CD8-positive, alpha-beta memory T cell (primary cell): Measurements from ENCODE around the gene USP3. TPM values are rescaled to one million over a fixed set of nuclear protein-coding genes. Genes with fewer than 3 reads are reported as not detected.

Experiments
- CTCF ChIA-PET: fragments of 350-600 bp; sonication (Branson Sonifier 250); formaldehyde crosslinking; loops from one replicate; lab custom pipeline; 2021; ENCODE audit warnings: antibody characterized with exemption; lab: Charles Lee
- POLR2A ChIA-PET: fragments of 350-600 bp; sonication (Branson Sonifier 250); formaldehyde crosslinking; loops from one replicate; lab custom pipeline; 2021; ENCODE audit warnings: antibody characterized with exemption; lab: Charles Lee
- DNase-seq, 5 donors: peaks; one replicate each; pipeline versions ENCODE4 v3.0.0 to v3.0.0-alpha.2; 2020 to 2022; ENCODE audit warnings: mixed read lengths in 1 of 5
- H3K27ac ChIP-seq: one replicate; pipeline ENCODE4 v1.7.0; 2013; ENCODE audit warnings: low read depth, mild to moderate bottlenecking, low read length, moderate library complexity
- H3K27me3 ChIP-seq: 2 replicates; pipeline ENCODE4 v1.7.0; 2013; ENCODE audit warnings: low read length, mild to moderate bottlenecking; ENCODE audit not compliant: insufficient read depth, poor library complexity, severe bottlenecking
- H3K36me3 ChIP-seq: 2 replicates; pipeline ENCODE4 v1.7.0; 2013; ENCODE audit warnings: mild to moderate bottlenecking, low read length, moderate library complexity; ENCODE audit not compliant: insufficient read depth
- H3K4me1 ChIP-seq: 2 replicates; pipeline ENCODE4 v1.7.0; 2013; ENCODE audit warnings: mild to moderate bottlenecking, low read length, moderate library complexity; ENCODE audit not compliant: insufficient read depth
- H3K4me3 ChIP-seq: 2 replicates; pipeline ENCODE4 v1.7.0; 2013; ENCODE audit warnings: mild to moderate bottlenecking, low read length
- H3K9me3 ChIP-seq: 2 replicates; pipeline ENCODE4 v1.7.0; 2013; ENCODE audit warnings: mild to moderate bottlenecking, low read length
- H3K27ac Mint-ChIP-seq, 8 donors: one replicate each; pipeline ENCODE4 v1.8.0; 2020 to 2021; ENCODE audit warnings: mixed read lengths in 8 of 8, mild to moderate bottlenecking in 6 of 8, inconsistent platforms in 3 of 8, moderate library complexity in 3 of 8
- H3K27me3 Mint-ChIP-seq, 2 donors: one replicate each; pipeline ENCODE4 v1.8.0; 2020 to 2021; ENCODE audit warnings: mixed read lengths in 2 of 2, mild to moderate bottlenecking in 1 of 2, moderate library complexity in 1 of 2
- H3K36me3 Mint-ChIP-seq, 3 donors: one replicate each; pipeline ENCODE4 v1.8.0; 2020 to 2021; ENCODE audit warnings: mixed read lengths in 3 of 3, inconsistent platforms in 1 of 3, mild to moderate bottlenecking in 1 of 3
- H3K4me1 Mint-ChIP-seq, 3 donors: one replicate each; pipeline ENCODE4 v1.8.0; 2020 to 2021; ENCODE audit warnings: mixed read lengths in 3 of 3, inconsistent platforms in 1 of 3, mild to moderate bottlenecking in 1 of 3
- H3K4me3 Mint-ChIP-seq, 7 donors: one replicate each; pipeline ENCODE4 v1.8.0; 2020 to 2021; ENCODE audit warnings: mixed read lengths in 7 of 7, mild to moderate bottlenecking in 6 of 7, moderate library complexity in 4 of 7, inconsistent platforms in 2 of 7
- H3K9me3 Mint-ChIP-seq, 5 donors: one replicate each; pipeline ENCODE4 v1.8.0; 2020 to 2022; ENCODE audit warnings: mixed read lengths in 5 of 5, mild to moderate bottlenecking in 3 of 5, moderate library complexity in 2 of 5, inconsistent platforms in 1 of 5
- polyA plus RNA-seq: library from polyadenylated mRNA; unstranded; fragments of 300-500 nt; fragmentation: Illumina TruSeq; gene quantifications from one replicate; pipeline ENCODE4 v1.2.3, GENCODE V29; 2021
- total RNA-seq, 2 experiments: library from RNA; stranded (reverse); gene quantifications; one replicate each; pipeline ENCODE4 v1.2.3, GENCODE V29; 2021

Gene USP3
- total and polyA plus RNA-seq, 3 experiments from 2014 or later = 36.6 to 50.7 (median 38.0) TPM

DNA sequence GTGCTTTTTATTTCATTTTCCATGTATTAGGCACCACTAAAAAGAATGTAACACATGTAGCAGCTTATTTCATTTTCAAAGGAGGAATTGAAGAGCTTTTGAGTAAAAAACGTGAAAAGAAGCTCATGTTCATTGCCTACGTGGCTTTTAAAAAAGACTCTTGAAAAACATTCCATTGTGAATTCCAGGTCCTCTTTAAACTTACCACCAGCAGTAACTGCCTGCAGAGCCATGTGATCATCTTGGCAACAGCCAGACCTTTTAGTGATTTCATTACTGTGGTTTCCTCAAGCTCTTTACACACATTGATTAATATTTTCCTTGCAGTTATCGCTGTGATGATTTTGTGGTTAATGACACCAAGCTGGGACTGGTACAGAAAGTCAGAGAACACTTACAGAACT, 49.0 kb downstream of the USP3 start:
- H3K27ac ChIP-seq = no peak overlapping the region
- no peak for DNase-seq
- H3K36me3 Mint-ChIP-seq = peaks cover 5 to 57% (median 12%) of the 10 kb centered on the region in 3 donors
- H3K27me3 ChIP-seq = no peaks in the 10 kb centered on the region
- peak overlapping the region in 1 of 7 donors; percentile 27 for H3K4me3 Mint-ChIP-seq
- no peaks in the 10 kb centered on the region for H3K27me3 Mint-ChIP-seq
- peaks cover 43 to 75% (median 71%) of the 10 kb centered on the region in 3 donors for H3K4me1 Mint-ChIP-seq
- peak overlapping the region; percentile 12 to 81 (median 72) for H3K27ac Mint-ChIP-seq
- H3K4me3 ChIP-seq = no peak overlapping the region
- H3K9me3 Mint-ChIP-seq = no peaks in the 10 kb centered on the region
- CTCF ChIA-PET = interaction anchor here (1.1 to 2.2 kb wide), 6 partner anchors 14 to 87 kb away, joined by 3 to 9 read pairs (median 4); no protein-coding TSS in a partner anchor
- H3K4me1 ChIP-seq = peaks cover 11% of the 10 kb centered on the region
- POLR2A ChIA-PET = interaction anchor here (1.2 kb wide), 1 partner anchor 48 kb away, joined by 6 read pairs; the partner anchor contains the start of gene USP3
- H3K36me3 ChIP-seq = peaks cover 13% of the 10 kb centered on the region
- H3K9me3 ChIP-seq = no peaks in the 10 kb centered on the region

DNA sequence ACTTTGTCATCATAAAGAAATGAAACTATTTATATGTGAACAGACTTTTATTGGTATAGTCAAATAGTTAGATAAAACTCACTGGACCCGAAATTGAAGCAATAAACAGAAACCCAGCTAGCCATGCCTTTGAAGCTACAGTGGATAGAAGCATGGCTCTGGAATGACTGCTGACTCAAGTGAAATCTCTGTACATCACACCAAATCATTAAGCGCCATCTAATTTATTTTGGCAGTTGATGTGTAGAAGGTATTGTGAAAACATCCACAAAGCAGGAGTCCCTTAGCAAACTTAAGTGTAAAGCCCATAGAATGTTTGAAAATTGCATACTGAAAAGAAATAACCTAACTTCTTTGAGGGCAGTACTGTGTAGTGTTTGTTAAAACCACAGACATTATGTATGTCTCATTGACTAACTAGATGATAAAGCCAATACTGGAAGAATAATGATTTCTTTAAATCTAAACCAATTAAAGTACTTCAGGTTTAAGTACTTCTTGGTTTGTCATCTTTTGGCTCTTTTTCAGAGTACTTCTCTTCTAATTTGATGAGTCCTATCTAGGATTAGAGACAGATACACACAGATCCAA, 50.0 kb downstream of the USP3 start:
- Histone ChIP-seq H3K27ac (no peak overlapping the region), H3K9me3 (no peaks in the 10 kb centered on the region), H3K4me3 (no peak overlapping the region), H3K36me3 (peaks cover 16% of the 10 kb centered on the region), H3K4me1 (peaks cover 11% of the 10 kb centered on the region), H3K27me3 (no peaks in the 10 kb centered on the region)
- ChIA-PET CTCF (interaction anchor here (1.7 to 2.2 kb wide), 2 partner anchors 49 to 88 kb away, joined by 6 to 9 read pairs; no protein-coding TSS in a partner anchor), POLR2A (no interaction called here)
- Mint-ChIP-seq H3K27ac (peak overlapping the region in 7 of 8 donors; percentile 20 to 76 (median 53)), H3K4me1 (peaks cover 42 to 74% (median 74%) of the 10 kb centered on the region in 3 donors), H3K36me3 (peaks cover 5 to 64% (median 15%) of the 10 kb centered on the region in 3 donors), H3K9me3 (no peaks in the 10 kb centered on the region), H3K27me3 (no peaks in the 10 kb centered on the region), H3K4me3 (no peak overlapping the region)
- no peak for DNase-seq

DNA sequence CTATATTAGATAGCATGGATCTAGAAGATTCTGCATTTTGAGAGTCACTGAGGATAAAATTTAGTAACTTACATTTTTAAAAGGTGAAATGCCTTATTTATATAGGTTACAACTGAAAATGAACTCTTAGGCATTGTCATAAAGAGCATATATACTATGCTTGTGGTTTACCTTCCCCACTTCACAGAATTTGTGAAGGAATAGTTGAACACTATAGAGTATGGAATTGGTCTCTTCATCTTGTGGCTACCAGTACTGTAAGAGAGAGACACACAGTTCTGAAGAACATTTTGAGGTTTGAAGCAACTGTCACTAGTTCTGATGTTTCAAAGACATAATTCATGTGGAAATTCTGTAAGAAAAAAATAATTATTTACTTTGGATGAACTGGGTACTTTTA, 51.1 kb downstream of the USP3 start:
- H3K36me3 Mint-ChIP-seq = peaks cover 5 to 66% (median 15%) of the 10 kb centered on the region in 3 donors
- POLR2A ChIA-PET = no interaction called here
- peaks cover 24% of the 10 kb centered on the region for H3K36me3 ChIP-seq
- no peak overlapping the region for H3K27ac ChIP-seq
- H3K9me3 Mint-ChIP-seq = no peaks in the 10 kb centered on the region
- DNase-seq = no peak
- no peaks in the 10 kb centered on the region for H3K27me3 Mint-ChIP-seq
- H3K4me3 ChIP-seq = no peak overlapping the region
- H3K4me3 Mint-ChIP-seq = peak overlapping the region in 1 of 7 donors; percentile 9
- CTCF ChIA-PET = interaction anchor here (0.8 kb wide), 1 partner anchor 68 kb away, joined by 4 read pairs; no protein-coding TSS in a partner anchor
- no peaks in the 10 kb centered on the region for H3K9me3 ChIP-seq
- H3K4me1 ChIP-seq = peaks cover 11% of the 10 kb centered on the region
- peak overlapping the region in 3 of 8 donors; percentile 39 to 76 (median 60) for H3K27ac Mint-ChIP-seq
- H3K4me1 Mint-ChIP-seq = peaks cover 39 to 69% (median 68%) of the 10 kb centered on the region in 3 donors
- no peaks in the 10 kb centered on the region for H3K27me3 ChIP-seq

DNA sequence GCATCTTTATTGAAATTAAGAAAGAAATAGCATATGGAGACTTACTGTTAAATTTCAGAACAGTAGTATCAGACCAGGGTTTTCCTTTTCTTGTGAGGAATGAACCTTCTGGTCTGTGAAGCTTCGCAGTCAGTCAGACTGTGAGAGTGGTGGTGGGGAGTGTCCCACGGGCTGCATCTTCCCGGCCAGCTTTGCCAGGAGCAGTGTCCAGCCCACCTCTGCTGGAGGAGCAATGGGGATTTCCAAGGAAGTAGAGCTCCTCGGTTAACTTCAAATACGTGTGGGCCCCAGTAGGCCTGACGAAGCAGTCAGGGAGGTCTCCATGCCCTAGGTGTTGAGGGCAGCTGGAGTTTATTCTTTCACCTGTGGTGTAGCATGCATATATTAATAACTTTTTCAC, 51.9 kb downstream of the USP3 start:
- Histone ChIP-seq H3K36me3 (peaks cover 29% of the 10 kb centered on the region), H3K4me3 (no peak overlapping the region), H3K9me3 (no peaks in the 10 kb centered on the region), H3K27ac (no peak overlapping the region), H3K27me3 (no peaks in the 10 kb centered on the region), H3K4me1 (peaks cover 11% of the 10 kb centered on the region)
- H3K4me1 Mint-ChIP-seq = peaks cover 43 to 76% (median 75%) of the 10 kb centered on the region in 3 donors
- peaks cover 5 to 74% (median 20%) of the 10 kb centered on the region in 3 donors for H3K36me3 Mint-ChIP-seq
- peak overlapping the region in 6 of 8 donors; percentile 8 to 84 (median 44) for H3K27ac Mint-ChIP-seq
- no peaks in the 10 kb centered on the region for H3K9me3 Mint-ChIP-seq
- no peak for DNase-seq
- CTCF ChIA-PET = interaction anchor here (0.8 to 3.1 kb wide), 3 partner anchors 10 to 90 kb away, joined by 3 to 9 read pairs (median 4); no protein-coding TSS in a partner anchor
- no peaks in the 10 kb centered on the region for H3K27me3 Mint-ChIP-seq
- POLR2A ChIA-PET = no interaction called here
- H3K4me3 Mint-ChIP-seq = no peak overlapping the region

DNA sequence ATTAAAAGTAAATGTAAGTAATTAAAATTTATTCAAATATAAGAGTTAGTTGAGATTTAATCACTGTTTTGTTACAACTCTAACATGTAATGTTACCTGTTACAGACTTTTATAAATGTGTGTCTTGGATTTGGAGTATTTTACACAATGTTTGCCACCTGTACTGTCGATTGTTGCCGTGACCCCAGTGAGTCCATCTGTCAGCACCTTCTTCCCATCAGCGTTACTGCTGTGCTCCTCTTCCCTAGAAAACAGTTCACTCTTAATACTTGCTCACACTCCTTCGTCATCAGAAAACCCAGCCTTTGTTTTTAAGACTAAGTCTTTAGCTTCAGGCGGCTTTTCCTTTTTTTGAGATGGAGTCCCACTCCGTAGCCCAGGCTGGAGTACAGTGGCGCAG, 52.3 kb downstream of the USP3 start:
- H3K9me3 ChIP-seq = no peaks in the 10 kb centered on the region
- Mint-ChIP-seq H3K4me3 (no peak overlapping the region), H3K27me3 (no peaks in the 10 kb centered on the region), H3K27ac (peak overlapping the region in 3 of 8 donors; percentile 24 to 90 (median 83)), H3K4me1 (peaks cover 43 to 76% (median 74%) of the 10 kb centered on the region in 3 donors), H3K9me3 (no peaks in the 10 kb centered on the region), H3K36me3 (peaks cover 5 to 78% (median 22%) of the 10 kb centered on the region in 3 donors)
- no peak overlapping the region for H3K27ac ChIP-seq
- H3K4me3 ChIP-seq = no peak overlapping the region
- no peaks in the 10 kb centered on the region for H3K27me3 ChIP-seq
- peaks cover 29% of the 10 kb centered on the region for H3K36me3 ChIP-seq
- POLR2A ChIA-PET = no interaction called here
- DNase-seq = no peak
- H3K4me1 ChIP-seq = peaks cover 11% of the 10 kb centered on the region
- CTCF ChIA-PET = interaction anchor here (1.3 to 3.1 kb wide), 2 partner anchors 10 to 90 kb away, joined by 3 to 9 read pairs; no protein-coding TSS in a partner anchor

DNA sequence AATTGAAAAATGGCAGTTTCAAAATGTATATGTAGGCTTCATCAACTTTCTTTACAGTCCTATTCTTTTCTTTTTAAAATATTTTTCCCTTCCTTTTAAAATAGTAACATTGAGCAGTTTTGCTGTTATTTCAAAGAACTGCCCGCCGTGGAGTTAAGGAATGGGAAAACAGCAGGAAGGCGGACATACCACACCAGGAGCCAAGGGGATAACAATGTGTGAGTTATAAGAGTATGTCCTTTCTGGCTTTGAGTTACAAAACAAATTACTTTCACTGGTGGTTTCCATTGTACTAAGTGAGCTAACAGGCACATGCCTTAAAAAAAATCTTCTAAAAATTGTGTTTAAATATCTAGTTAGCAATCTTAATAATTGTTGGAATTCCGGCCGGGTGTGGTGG, 55.4 kb downstream of the USP3 start:
- no peak overlapping the region for H3K4me3 ChIP-seq
- no peak overlapping the region for H3K4me3 Mint-ChIP-seq
- H3K36me3 ChIP-seq = peaks cover 34% of the 10 kb centered on the region
- CTCF ChIA-PET = interaction anchor here (0.8 kb wide), 1 partner anchor 510 kb away, joined by 3 read pairs; no protein-coding TSS in a partner anchor
- no peak overlapping the region for H3K27ac ChIP-seq
- no peaks in the 10 kb centered on the region for H3K27me3 Mint-ChIP-seq
- H3K4me1 Mint-ChIP-seq = peaks cover 24 to 53% (median 50%) of the 10 kb centered on the region in 3 donors
- no peaks in the 10 kb centered on the region for H3K27me3 ChIP-seq
- peaks cover 5 to 93% (median 27%) of the 10 kb centered on the region in 3 donors for H3K36me3 Mint-ChIP-seq
- peak overlapping the region in 2 of 8 donors; percentile 36 to 62 for H3K27ac Mint-ChIP-seq
- no peaks in the 10 kb centered on the region for H3K9me3 ChIP-seq
- no peaks in the 10 kb centered on the region for H3K9me3 Mint-ChIP-seq
- H3K4me1 ChIP-seq = no peaks in the 10 kb centered on the region
- no peak for DNase-seq
- POLR2A ChIA-PET = no interaction called here

DNA sequence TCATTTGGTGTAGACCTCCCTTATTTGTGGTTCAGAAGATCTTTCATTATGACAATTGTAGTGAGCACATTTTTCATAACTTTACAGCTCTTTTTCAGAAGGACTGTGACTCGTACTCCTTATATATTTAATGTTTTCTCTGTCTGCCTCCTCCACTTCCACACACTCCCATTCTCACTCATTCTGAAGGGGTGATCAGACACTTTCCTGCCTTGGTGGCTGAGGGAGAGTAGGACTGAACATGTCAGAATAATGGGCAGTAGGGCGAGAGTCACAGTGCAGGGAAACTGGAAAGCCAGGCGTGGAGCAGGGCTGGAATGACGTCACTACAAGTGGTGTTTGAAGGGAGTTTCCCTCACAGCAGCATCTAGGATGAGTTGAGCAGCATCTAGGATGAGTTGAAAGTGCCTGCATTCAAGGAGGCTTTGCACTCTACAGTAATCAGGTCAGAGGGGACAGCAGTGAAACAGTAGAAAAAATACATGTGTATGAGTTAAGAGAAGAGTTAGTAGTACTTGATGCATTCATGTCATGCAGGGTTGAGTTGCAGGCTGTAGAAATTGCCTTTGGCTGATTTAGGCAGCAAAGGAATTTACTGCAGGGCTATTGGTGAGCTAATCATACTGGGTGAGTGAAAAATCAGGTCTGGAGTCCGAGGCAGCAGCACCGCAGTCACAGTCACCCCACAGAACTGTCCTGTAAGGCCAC, 56.5 kb downstream of the USP3 start:
- Histone ChIP-seq H3K4me1 (no peaks in the 10 kb centered on the region), H3K27me3 (no peaks in the 10 kb centered on the region), H3K36me3 (peaks cover 40% of the 10 kb centered on the region), H3K27ac (no peak overlapping the region), H3K9me3 (no peaks in the 10 kb centered on the region), H3K4me3 (no peak overlapping the region)
- no peak for DNase-seq
- H3K36me3 Mint-ChIP-seq = peaks cover 5 to 93% (median 28%) of the 10 kb centered on the region in 3 donors
- POLR2A ChIA-PET = no interaction called here
- peaks cover 18 to 51% (median 39%) of the 10 kb centered on the region in 3 donors for H3K4me1 Mint-ChIP-seq
- H3K9me3 Mint-ChIP-seq = no peaks in the 10 kb centered on the region
- no peak overlapping the region for H3K4me3 Mint-ChIP-seq
- H3K27ac Mint-ChIP-seq = peak overlapping the region; percentile 0 to 74 (median 51)
- CTCF ChIA-PET = no interaction called here
- H3K27me3 Mint-ChIP-seq = no peaks in the 10 kb centered on the region
